Activated CD8-positive, alpha-beta memory T cell treated with anti-CD3 and anti-CD28 coated beads, Interleukin-2, amount 10 ng/mL, durations not matched to agents 7 days and 5 days (primary cell): ENCODE measurements around the gene CLK4. TPM values are rescaled to one million over a fixed set of nuclear protein-coding genes. Genes with fewer than 3 reads are reported as not detected.

Experiments used
- ATAC-seq: fragments of 150-1000 bp; cut with Tn5 transposase; one replicate; pipeline ENCODE4 v1.10.0; 2021; ENCODE audit warnings: moderate library complexity
- CTCF ChIA-PET: fragments of 350-600 bp; sonication (Branson Sonifier 250); formaldehyde crosslinking; loops from one replicate; lab custom pipeline; 2021; ENCODE audit warnings: antibody characterized with exemption; lab: Charles Lee
- DNase-seq: peaks from one replicate; pipeline ENCODE4 v3.0.0-alpha.2; 2020
- H3K27ac Mint-ChIP-seq: one replicate; pipeline ENCODE4 v1.8.0; 2021; ENCODE audit warnings: mild to moderate bottlenecking, mixed read lengths
- H3K27me3 Mint-ChIP-seq: one replicate; pipeline ENCODE4 v1.8.0; 2021; ENCODE audit warnings: mixed read lengths
- H3K36me3 Mint-ChIP-seq: one replicate; pipeline ENCODE4 v1.8.0; 2021; ENCODE audit warnings: mild to moderate bottlenecking, mixed read lengths
- H3K4me1 Mint-ChIP-seq: one replicate; pipeline ENCODE4 v1.8.0; 2021; ENCODE audit warnings: mixed read lengths
- H3K4me3 Mint-ChIP-seq: one replicate; pipeline ENCODE4 v1.8.0; 2021; ENCODE audit warnings: mild to moderate bottlenecking, moderate library complexity, mixed read lengths
- H3K9me3 Mint-ChIP-seq: one replicate; pipeline ENCODE4 v1.8.0; 2022; ENCODE audit warnings: low read depth, mixed read lengths
- total RNA-seq, 2 experiments: library from RNA; stranded (reverse); gene quantifications; one replicate each; pipeline ENCODE4 v1.2.3, GENCODE V29; 2021

CLK4 gene
- total RNA-seq, 2 experiments from 2014 or later: 25.2 to 29.4 TPM

GRCh38 chr5:178651046-178651810, 24.4 kb upstream of the CLK4 start:
- H3K36me3 Mint-ChIP-seq: no peaks in the 10 kb centered on the region
- ATAC-seq (no peak), DNase-seq (no peak)
- CTCF ChIA-PET: no interaction called here
- no peaks in the 10 kb centered on the region for H3K4me1 Mint-ChIP-seq
- no peak overlapping the region for H3K4me3 Mint-ChIP-seq
- H3K27ac Mint-ChIP-seq: no peak overlapping the region
- H3K9me3 Mint-ChIP-seq: peaks cover 6% of the 10 kb centered on the region
- H3K27me3 Mint-ChIP-seq: no peaks in the 10 kb centered on the region

GRCh38 chr5:178650214-178650613, 23.4 kb upstream of the CLK4 start:
- CTCF ChIA-PET: no interaction called here
- Mint-ChIP-seq H3K9me3 (peaks cover 6% of the 10 kb centered on the region), H3K4me1 (no peaks in the 10 kb centered on the region), H3K36me3 (no peaks in the 10 kb centered on the region), H3K27ac (no peak overlapping the region), H3K27me3 (no peaks in the 10 kb centered on the region), H3K4me3 (no peak overlapping the region)
- no peak for DNase-seq
- ATAC-seq: no peak

DNA sequence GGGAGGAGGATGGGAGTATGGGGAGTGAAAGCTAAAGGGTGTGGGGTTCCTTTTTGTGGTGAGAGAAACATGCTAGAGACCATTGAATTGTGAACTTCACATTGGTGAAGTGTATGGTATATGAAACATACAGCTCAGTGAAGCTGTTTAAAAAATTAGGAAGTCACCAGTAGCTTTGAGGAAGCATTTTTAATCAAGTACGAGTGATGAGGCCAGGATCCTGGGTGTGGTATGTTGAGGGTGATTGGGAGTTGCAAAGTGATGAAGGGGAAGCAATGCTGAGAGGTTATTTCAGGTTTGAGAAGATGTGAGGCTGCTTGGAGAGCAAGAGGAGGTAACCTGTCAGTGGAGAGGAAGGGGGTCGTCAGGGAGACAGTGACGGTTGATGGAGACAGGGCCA, 22.7 kb upstream of the CLK4 start:
- no peaks in the 10 kb centered on the region for H3K36me3 Mint-ChIP-seq
- ATAC-seq: no peak
- CTCF ChIA-PET: no interaction called here
- H3K27ac Mint-ChIP-seq: no peak overlapping the region
- H3K27me3 Mint-ChIP-seq: no peaks in the 10 kb centered on the region
- H3K9me3 Mint-ChIP-seq: peaks cover 6% of the 10 kb centered on the region
- no peak overlapping the region for H3K4me3 Mint-ChIP-seq
- H3K4me1 Mint-ChIP-seq: no peaks in the 10 kb centered on the region
- no peak for DNase-seq

DNA sequence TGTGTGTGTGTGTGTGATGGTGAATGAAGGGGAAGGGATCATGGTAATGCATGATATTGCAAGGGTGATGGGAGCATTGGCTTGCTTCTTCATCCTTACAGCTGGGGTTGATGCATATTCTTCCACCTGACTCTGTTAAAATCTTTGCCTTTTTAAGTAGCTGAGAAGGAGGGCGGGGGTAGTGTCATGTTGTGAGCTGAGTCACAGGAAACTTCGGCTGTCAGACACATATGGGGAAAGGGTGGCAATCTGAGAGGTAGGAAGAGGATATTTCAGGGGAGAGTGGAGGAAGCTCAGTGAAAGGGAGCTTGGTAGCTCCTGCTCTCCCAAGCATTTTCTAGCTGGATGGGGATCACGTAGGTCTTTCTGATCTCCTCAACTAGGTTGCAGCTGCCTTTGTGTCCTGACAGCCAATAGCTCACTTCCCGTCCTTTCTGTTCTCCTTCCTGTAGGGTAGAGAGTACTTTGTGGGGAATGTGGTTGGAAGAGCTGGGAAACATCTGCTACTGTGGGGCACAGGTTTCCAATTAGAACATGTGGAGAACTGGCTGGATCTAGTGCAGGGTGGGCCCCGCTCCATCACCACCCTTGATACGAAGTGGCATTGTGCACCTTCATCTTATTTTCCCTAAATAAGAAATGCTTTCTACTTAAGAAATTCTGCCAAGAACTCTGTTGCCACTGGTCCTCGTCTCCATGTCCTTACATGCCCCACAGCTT, 18.1 kb upstream of the CLK4 start:
- DNase-seq (no peak), ATAC-seq (no peak)
- Mint-ChIP-seq H3K4me1 (no peaks in the 10 kb centered on the region), H3K9me3 (peaks cover 8% of the 10 kb centered on the region), H3K27me3 (no peaks in the 10 kb centered on the region), H3K4me3 (no peak overlapping the region), H3K36me3 (no peaks in the 10 kb centered on the region), H3K27ac (no peak overlapping the region)
- CTCF ChIA-PET: no interaction called here

- Mint-ChIP-seq H3K27me3 (no peaks in the 10 kb centered on the region), H3K4me1 (no peaks in the 10 kb centered on the region), H3K4me3 (no peak overlapping the region), H3K27ac (no peak overlapping the region), H3K9me3 (peaks cover 2% of the 10 kb centered on the region), H3K36me3 (no peaks in the 10 kb centered on the region)
- ATAC-seq (no peak), DNase-seq (no peak)
- CTCF ChIA-PET: no interaction called here
These were observed 15.6 kb upstream of the CLK4 start for GRCh38 chr5:178642351-178642909.

DNA sequence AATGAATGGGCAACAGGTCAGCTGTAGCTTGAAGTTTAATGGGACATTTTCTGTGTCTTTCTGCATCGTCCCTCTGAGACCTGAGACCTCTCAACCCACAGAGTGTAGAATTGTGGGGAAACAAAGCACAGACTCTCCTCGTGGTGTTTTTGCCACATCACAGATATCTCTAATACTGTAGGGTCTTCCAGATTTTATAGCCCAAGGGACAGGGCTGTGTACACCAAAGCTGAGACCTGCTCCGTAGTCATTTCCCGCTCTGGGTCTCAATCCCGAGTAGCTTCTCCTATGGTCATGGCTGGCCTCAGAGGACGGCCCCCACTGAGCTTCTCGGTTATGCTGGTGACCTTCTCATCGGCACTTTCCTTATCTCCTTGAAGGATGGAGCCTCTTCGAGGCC, 14.9 kb upstream of the CLK4 start:
- H3K9me3 Mint-ChIP-seq: peaks cover 2% of the 10 kb centered on the region
- CTCF ChIA-PET: no interaction called here
- no peaks in the 10 kb centered on the region for H3K36me3 Mint-ChIP-seq
- no peak overlapping the region for H3K4me3 Mint-ChIP-seq
- H3K27me3 Mint-ChIP-seq: no peaks in the 10 kb centered on the region
- H3K27ac Mint-ChIP-seq: no peak overlapping the region
- ATAC-seq: no peak
- H3K4me1 Mint-ChIP-seq: no peaks in the 10 kb centered on the region
- DNase-seq: no peak

DNA sequence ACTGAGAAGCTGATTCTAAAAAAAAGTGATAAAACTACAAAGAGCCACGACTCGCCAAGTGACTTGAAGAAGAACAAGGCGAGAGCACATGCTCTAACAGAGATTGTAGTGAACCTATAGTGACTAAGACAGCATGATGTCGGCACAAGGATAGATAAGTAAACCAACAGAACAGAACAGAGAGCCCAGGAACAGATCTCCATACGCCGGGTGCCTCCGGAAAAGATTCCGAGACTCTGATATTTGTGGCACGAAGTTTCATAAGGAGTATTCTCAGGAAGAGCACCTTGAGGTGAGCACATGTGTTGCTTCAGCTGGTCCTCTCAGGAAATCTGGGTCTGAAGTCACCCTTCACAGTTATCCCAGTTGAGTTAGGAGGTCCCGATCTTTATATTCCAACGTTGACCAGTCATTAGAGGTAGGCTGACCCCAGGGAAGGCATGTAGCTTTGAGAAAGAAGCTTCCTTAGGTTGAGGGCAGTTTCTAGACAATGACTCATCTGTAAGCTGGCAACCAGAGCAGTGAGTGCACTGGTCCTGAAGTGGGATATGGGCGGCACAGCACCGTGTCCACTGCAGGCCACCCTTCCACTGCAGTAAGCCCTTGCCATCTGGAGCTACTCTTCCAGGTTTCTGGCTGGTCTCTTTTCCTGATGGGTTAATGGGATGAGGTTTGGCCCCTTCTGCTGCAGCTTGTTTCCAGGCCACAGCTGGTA, 13.6 kb upstream of the CLK4 start:
- Mint-ChIP-seq H3K4me3 (no peak overlapping the region), H3K9me3 (peaks cover 2% of the 10 kb centered on the region), H3K27ac (no peak overlapping the region), H3K27me3 (peaks cover 2% of the 10 kb centered on the region), H3K36me3 (no peaks in the 10 kb centered on the region), H3K4me1 (no peaks in the 10 kb centered on the region)
- CTCF ChIA-PET: no interaction called here
- DNase-seq: no peak
- ATAC-seq: no peak

- DNase-seq (no peak), ATAC-seq (no peak)
- Mint-ChIP-seq H3K4me3 (no peak overlapping the region), H3K27me3 (peaks cover 15% of the 10 kb centered on the region), H3K9me3 (no peaks in the 10 kb centered on the region), H3K4me1 (no peaks in the 10 kb centered on the region), H3K27ac (no peak overlapping the region), H3K36me3 (no peaks in the 10 kb centered on the region)
- CTCF ChIA-PET: interaction anchor here (1.1 kb wide), 1 partner anchor 14 kb away, joined by 3 read pairs; no protein-coding TSS in a partner anchor
These were observed 10.7 kb upstream of the CLK4 start for GRCh38 chr5:178637356-178638074.

DNA sequence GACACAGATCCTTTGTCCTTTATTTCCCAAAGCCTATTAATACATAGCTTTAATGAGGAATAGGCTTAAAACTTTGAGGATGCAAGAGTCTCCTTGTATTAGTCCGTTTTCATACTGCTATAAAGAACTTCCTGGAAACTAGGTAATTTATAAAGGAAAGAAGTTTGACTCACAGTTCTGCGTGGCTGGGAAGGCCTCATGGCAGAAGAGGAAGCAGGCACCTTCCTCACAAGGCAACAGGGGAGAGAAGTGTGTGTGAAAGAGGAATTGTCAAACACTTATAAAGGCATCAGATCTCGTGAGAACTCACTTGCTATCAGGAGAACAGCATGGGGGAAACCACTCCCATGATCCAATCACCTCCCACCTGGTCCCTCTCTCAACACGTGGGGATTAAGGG, 5.4 kb upstream of the CLK4 start:
- H3K36me3 Mint-ChIP-seq: peaks cover 2% of the 10 kb centered on the region
- ATAC-seq: no peak
- H3K4me3 Mint-ChIP-seq: no peak overlapping the region
- no peaks in the 10 kb centered on the region for H3K9me3 Mint-ChIP-seq
- peaks cover 19% of the 10 kb centered on the region for H3K27me3 Mint-ChIP-seq
- CTCF ChIA-PET: no interaction called here
- H3K4me1 Mint-ChIP-seq: peaks cover 4% of the 10 kb centered on the region
- no peak for DNase-seq
- H3K27ac Mint-ChIP-seq: no peak overlapping the region

DNA sequence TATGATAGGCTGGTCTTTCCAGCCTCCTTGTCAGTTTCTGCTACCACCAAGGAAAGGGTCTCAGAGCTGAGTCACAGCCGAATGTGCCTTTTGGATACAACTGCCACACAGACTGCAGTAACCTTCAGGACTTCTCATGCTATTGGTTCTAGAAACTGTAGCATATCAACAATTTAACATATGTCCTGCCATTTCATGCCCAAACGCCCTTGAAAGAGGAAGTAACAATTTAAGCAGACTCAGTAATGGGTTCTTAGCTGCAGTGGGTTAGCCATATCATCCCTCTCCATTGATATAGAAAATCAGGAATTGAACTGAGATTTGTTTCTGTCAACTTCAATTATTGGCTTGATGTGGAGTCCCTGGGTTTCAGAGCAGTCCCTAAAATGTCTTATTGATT, 4.1 kb upstream of the CLK4 start:
- ATAC-seq: no peak
- DNase-seq: no peak

GRCh38 chr5:178630475-178630930, 3.7 kb upstream of the CLK4 start:
- H3K4me1 Mint-ChIP-seq: peaks cover 8% of the 10 kb centered on the region
- no peak overlapping the region for H3K4me3 Mint-ChIP-seq
- ATAC-seq (no peak), DNase-seq (no peak)
- peaks cover 2% of the 10 kb centered on the region for H3K36me3 Mint-ChIP-seq
- peaks cover 17% of the 10 kb centered on the region for H3K27me3 Mint-ChIP-seq
- CTCF ChIA-PET: no interaction called here
- no peaks in the 10 kb centered on the region for H3K9me3 Mint-ChIP-seq
- H3K27ac Mint-ChIP-seq: no peak overlapping the region

More for the DNA sequence above, 4.1 kb upstream of the CLK4 start:
- peaks cover 4% of the 10 kb centered on the region for H3K4me1 Mint-ChIP-seq
- H3K27ac Mint-ChIP-seq: no peak overlapping the region
- no peaks in the 10 kb centered on the region for H3K9me3 Mint-ChIP-seq
- H3K27me3 Mint-ChIP-seq: peaks cover 17% of the 10 kb centered on the region
- H3K36me3 Mint-ChIP-seq: peaks cover 2% of the 10 kb centered on the region
- no peak overlapping the region for H3K4me3 Mint-ChIP-seq
- CTCF ChIA-PET: no interaction called here

DNA sequence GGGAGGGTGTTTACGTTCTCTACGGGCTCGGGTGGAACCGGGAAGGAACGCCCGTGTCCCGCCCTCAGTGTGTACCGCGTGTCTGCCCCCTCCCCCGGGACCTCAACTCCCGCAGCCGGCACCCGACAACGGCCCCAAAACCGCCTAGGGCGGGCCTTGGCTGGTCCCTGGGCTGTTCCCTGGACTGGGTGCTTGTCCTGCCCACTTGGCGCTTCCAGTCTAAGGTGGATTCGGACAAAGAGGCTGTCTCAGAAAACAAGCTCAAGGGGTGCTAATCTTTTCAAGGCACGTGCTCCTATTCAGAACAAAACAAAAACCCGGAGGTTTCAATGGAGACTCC, 379 bp upstream of the CLK4 start:
- peaks cover 12% of the 10 kb centered on the region for H3K36me3 Mint-ChIP-seq
- peaks cover 27% of the 10 kb centered on the region for H3K4me1 Mint-ChIP-seq
- H3K4me3 Mint-ChIP-seq: peak overlapping the region; percentile 88
- H3K9me3 Mint-ChIP-seq: no peaks in the 10 kb centered on the region
- CTCF ChIA-PET: interaction anchor here (1.2 kb wide), 1 partner anchor 15 kb away, joined by 3 read pairs; no protein-coding TSS in a partner anchor
- ATAC-seq: no peak
- DNase-seq: no peak
- peak overlapping the region; percentile 54 for H3K27ac Mint-ChIP-seq
- H3K27me3 Mint-ChIP-seq: peaks cover 4% of the 10 kb centered on the region
